ENCODE results near the gene CAPSL.
"Not testable (repeated sequence)": the region's sequence is repeated elsewhere in the genome, so short reads cannot be mapped to it uniquely, and the experiment has no call there.

The CAPSL gene

DNA sequence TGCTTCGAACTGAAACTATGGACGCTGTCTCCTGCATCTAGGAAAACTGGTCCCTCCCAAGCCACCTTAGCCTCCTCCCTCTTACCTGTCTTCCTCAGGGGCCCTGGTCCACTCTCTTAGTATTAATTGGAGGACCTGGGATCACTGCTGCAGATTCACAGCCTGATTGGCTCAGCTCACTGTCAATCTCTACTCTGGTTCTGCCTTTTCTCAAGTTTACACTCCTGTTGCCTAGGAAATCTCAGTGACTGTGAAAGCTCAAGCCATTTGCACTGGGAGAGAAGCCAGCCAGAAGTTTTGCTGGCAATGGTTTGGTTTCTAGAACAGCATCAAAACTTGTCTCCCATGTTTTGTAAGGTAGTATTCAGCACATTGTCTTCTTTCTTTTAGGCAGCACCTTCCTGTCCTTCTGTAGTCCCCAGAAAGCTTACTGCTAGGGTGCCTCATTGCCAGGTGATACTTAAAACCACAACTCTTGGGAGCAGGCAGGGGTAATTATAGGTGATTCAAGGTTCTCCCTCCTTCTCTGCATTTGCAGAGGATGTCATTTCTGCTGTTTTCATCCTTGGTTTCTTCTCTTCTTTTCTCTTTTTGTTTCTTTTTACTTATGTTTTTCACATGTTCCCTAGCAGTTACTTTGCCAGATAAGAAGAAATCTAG, at the start of gene CAPSL:
CAPSL (minus strand) TSS at position 55 of the 660 bp plus-strand sequence. CDS start 17,502 bp downstream, outside the sequence.
- TF ChIP-seq CTCF (conservative IDR thresholded peaks at IDR 0.05; ENCODE audit: low read depth, low read length), result no peak
- H3K4me3 ChIP-seq (ENCODE audit: low read length), result no peak within 1 kb of the TSS
- DNase-seq (ENCODE audit: low read depth), result peak; percentile 79

DNA sequence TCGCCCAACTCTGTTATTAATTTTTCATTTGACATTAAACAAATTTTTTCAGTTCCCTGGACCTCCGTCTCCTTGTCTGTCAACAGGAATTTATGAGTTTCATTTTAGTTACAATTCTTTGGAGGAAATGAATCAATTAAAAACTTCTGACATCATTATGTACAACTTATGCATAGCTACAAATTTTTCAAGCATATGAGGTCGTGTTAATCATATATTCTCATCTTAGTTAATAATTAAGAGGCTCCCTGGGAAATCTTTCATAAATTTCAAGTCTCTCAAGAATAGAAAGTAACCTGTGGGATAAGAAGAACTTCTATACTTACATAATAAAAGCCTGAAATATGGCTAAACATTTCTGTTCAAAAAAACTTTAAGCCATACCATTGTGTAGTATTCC, 49.4 kb upstream of the CAPSL start:
- H3K4me3 ChIP-seq (ENCODE audit: low read length), result no peak overlapping the region
- no peak for TF ChIP-seq CTCF (conservative IDR thresholded peaks at IDR 0.05; ENCODE audit: low read depth, low read length)
- no peak for DNase-seq (ENCODE audit: low read depth)

GRCh38 chr5:35979715-35980114, 41.3 kb upstream of the CAPSL start:
- no peak for TF ChIP-seq CTCF (conservative IDR thresholded peaks at IDR 0.05; ENCODE audit: low read depth, low read length)
- H3K4me3 ChIP-seq (ENCODE audit: low read length), result no peak overlapping the region
- DNase-seq (ENCODE audit: low read depth), result no peak

GRCh38 chr5:35976859-35977258, 38.4 kb upstream of the CAPSL start:
- DNase-seq (ENCODE audit: low read depth); H3K4me3 ChIP-seq (ENCODE audit: low read length): not testable (repeated sequence)

- no peak for DNase-seq (ENCODE audit: low read depth)
- TF ChIP-seq CTCF (conservative IDR thresholded peaks at IDR 0.05; ENCODE audit: low read depth, low read length), result no peak
- H3K4me3 ChIP-seq (ENCODE audit: low read length), result no peak overlapping the region
Measured at GRCh38 chr5:35974570-35974969, 36.1 kb upstream of the CAPSL start.

DNA sequence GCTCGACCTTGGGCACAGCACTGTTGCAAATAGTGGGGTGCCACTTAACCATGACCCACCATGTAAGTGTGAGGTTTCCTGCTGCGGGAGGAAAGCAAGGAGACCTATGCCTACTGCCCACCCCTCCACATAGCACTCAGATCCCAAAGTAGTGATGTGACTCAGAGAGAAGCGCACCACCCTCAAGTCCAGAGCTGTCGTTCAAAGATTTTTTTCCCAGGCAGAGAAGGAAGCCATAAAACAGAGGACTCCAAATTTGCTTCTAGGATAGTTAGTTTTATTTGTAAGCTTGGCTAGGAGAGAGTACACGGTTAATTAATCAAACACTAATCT, 33.4 kb upstream of the CAPSL start:
- TF ChIP-seq CTCF (conservative IDR thresholded peaks at IDR 0.05; ENCODE audit: low read depth, low read length), result no peak
- H3K4me3 ChIP-seq (ENCODE audit: low read length), result no peak overlapping the region
- DNase-seq (ENCODE audit: low read depth), result no peak

DNA sequence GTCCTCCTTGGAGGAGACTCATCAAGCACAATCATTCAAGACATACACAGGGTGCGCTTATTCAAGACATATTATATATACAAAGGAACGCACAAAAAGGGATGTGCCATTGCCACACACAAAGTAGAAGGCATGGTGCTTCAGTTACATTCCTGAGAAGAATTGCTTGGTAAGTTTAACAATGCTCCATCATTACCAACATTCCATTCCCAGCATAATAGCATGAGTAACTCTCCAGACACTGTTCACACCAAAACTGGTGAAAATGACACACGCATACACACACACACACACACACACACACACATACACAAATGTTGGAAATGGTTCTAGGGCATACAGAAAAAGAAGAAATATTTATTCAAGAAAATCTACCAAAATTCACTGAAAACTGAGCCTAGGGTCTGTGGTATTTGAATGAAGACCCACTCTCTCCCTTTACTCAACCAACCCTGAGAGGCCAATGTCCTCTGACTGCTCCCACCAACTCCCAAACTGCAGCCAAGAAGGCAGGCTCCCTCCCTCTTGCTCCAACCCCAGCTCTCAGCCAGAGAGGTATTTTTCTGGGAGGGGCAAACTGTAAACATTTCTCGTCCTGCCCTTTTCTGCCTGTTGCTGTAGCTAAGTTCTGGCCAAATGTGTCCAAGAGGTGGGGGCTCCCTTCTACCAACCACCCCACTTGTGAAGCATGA, 32.9 kb upstream of the CAPSL start:
- DNase-seq (ENCODE audit: low read depth), result no peak
- no peak for TF ChIP-seq CTCF (conservative IDR thresholded peaks at IDR 0.05; ENCODE audit: low read depth, low read length)
- H3K4me3 ChIP-seq (ENCODE audit: low read length), result no peak overlapping the region
